Measurements from ENCODE around the gene ALG3.

Gene ALG3

DNA sequence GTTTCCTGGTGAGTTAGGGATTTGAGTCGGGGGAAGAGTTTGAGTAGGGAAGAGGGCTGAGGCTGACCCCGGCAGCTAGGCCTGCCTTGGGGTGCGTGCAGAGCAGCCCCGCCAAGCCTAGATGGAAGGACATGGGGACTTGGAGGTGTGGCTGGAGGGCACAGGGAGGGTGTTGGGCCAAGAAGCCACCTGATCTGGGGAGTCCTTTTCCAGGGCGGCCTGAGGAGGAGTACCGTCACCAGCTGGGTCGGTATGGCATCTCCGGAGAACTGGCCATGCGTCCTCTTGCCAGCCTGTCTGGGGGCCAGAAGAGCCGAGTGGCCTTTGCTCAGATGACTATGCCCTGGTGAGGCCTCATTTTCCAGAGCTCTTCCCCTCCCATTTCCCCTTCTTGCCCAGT is 55.9 kb downstream of the ALG3 start:
- DNase-seq = no peak
